Stimulated activated naive CD4-positive, alpha-beta T cell (primary cell): ENCODE results near the gene ASF1B.
"Not testable (repeated sequence)": the region's sequence is repeated elsewhere in the genome, so short reads cannot be mapped to it uniquely, and the experiment has no call there.

Experiments
- DNase-seq, 6 experiments: peaks; one replicate each; lab custom pipeline; 2025; lab: John Stamatoyannopoulos, UW

ASF1B gene

DNA sequence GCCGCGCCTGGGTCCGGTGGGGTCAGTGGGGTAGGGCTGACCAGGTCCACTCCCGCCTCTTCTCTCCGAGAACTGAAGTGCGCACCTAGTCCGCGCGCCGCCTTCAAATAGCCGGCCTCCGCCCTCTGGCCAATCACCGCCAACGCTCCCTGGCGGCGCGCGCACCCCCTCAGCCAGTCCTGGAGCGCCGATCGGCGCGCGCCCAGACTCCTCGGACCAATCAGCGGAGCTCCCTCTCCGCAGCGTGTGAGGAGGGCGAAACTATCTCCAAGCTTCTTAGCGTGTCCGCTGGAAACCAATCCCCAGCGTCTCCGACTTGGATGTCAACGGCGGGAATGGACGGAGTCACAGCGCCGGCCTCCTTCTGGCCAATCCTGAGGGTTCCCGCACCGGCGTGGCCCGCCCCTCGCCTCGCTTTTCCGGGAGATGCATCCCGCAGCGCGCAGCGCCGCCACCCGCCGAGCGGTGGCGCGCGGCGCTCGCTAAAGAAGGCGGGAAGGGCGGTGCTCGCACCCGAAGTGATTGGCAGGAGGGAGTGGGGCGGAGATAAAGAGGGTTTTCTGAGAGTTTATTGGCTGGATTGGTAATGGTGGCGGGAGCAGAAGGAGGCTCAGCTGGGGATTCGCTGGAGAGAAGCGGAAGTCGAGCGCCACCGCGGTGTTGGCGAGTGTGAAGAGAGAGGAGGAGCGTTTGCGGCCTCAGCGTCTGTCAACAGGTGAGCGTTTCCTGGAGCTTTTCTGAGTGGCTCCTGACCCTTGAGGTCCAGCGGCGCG, at the start of gene ASF1B:
TSS of gene ASF1B (minus strand) at position 81 of the 773 bp plus-strand sequence. CDS start 133 bp downstream, outside the sequence.
- peak; percentile 94 to 99 (median 98) for DNase-seq

DNA sequence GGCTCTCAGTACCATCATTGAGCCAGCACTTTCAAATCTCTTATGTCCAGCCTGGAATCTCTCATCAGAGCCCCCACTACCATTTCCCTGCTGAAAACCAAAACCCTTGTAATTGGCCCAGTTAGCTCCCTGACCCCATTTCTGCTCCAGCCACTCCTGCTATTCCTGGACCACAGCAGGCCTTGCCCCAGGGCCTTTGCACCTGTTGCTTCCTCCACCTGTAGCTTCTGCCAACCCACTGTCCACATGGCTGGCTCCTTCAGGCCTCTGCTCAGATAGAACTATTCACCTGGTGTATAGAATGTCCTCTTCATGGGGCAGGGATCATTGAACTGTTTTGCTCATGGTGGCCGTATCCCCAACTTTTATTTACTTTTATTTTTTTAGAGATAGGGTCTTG, 49.3 kb upstream of the ASF1B start:
- DNase-seq, result not testable (repeated sequence)

DNA sequence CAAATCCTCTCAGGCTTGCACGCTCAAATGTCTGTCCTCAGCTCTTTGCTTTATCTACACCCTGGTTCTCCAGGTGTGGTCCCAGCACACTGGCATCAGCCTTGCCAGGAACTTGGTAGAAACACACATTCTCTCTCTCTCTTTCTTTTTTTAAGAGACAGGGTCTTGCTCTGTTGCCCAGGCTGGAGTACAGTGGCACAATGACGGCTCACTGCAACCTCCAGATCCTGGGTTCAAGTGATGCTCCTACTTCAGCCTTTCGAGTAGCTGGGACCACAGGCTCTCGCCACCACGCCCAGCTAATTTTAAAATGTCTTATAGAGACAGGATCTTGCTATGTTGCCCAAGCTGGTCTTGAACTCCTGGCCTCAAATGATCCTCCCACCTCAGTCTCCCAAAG, 48.8 kb upstream of the ASF1B start:
- DNase-seq, result no peak

DNA sequence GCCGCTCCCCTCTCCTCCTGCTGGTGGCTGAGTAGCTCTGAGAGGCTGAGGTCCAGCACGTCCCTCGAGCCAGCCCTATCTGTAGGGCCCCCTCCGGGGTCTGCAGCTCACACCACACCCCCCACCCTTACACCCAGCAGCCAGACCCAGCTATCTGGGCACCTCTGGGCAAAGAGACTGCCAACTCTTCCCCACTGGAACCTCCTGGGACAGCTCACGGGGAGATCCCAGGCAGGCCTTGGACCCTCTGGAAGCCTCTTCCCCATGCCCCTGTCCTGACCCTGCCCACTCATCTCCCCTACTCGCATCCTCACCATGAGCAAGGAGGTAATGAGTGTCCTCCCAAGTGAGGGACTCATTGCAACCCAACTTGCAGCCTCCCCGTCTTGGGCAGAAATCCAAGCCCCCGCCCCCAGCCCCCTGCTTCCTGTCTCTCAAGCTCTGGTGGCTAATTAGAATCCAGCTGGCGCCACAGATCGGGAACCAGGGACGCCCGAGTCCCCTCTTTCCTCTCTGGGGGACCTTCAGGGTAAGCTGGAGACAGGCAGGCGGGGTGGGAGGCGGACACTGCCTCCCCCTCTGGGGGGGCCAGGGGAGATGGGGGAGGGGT, 47.5 kb upstream of the ASF1B start:
- DNase-seq, result no peak

DNA sequence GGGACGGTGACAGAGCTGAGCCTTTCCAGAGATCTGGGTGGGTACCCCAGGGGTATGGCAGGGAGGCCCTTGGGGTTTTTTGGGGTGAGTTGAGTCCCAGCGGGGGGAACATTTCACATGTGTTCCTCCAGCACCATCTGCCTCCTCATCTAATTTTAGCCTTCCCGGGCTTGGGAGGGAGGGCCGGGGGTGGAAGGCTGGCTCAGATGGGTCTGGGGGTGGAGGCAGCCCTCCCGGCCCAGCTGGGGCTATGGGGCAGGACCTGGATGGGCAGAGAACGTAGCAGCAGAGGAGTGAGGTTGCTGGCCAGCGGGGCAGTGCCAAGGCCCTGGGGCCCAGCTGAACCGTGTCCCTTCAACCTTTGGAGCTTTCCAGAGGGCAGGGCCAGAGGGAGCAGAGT, 46.1 kb upstream of the ASF1B start:
- no peak for DNase-seq

DNA sequence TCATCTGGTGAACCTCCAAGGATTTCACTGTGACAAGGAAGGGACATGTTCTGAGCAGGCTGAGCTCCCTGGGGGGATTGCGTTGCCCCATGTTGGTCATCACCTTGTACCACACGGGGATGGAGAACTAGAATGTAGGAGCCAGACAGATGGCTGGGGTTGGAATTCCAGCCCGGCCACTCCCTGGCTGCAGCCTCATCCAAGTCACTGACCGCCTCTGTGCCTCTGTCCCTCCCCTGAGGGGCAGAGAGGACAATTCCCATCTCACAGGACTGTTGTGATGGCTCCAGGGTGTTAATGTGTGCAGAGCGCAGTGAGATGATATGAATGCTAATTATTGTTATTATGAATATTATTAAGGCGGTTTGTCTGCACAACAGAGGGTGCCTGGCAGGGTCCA, 45.5 kb upstream of the ASF1B start:
- no peak for DNase-seq

DNA sequence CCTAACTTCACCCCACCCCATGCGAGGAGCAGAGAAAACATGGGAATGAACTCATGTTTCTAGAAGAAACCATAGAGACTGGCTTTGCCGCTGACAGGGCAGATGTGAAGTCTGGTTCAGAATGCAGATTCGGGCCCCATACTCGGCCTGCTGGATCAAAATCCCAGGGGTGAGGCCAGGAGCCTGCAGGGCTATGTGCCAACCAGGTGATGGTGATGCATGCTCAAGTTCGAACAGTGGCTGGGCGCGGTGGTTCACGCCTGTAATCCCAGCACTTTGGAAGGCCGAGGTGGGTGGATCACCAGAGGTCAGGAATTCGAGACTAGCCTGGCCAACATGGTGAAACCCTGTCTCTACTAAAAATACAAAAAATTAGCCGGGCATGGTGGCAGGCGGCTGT, 44.8 kb upstream of the ASF1B start:
- DNase-seq, result not testable (repeated sequence)

DNA sequence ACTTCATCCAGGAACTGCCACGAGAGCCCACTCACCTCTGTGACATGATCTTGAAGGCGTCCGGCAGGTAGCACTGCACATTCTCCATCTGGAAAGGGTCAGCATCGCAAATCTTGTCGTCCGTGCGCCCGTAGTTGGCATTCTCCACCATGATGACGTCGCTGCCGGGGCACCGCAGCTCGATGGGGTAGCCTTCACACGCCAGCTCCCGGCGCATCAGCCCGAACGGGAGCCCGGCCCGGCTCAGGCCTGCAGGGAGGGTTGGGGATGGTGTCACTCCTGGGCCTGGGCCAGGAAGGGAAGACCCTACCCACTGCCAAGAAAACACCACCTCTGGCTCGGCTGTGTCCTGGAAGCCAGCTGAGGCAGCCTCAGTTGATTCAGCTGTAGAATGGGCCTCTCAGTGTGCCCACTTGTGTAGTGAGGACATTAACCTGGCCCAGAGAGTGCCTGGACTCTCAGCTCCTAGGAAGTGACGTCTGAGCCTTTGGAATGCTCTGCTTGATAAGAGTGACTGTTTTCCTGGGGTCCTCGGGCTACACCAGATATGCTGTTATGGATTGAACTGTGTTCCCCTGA, 41.2 kb upstream of the ASF1B start:
- DNase-seq, result no peak

DNA sequence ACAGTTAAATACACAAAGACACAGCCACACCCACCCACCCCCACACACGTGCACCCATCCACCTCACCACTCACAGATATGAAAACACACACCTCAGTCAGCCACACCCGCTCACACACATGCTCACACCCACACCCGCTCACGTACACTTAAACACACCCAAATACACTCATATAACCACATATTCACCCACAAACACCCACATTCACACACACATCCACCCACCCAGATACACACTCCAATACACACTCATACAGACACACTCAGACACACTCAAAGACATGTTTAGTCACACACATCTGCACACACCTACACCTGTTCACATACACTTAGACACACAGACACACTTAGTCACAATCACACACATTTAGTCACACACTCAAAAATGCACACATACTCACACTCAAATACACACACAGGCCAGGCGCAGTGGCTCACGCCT, 39.0 kb upstream of the ASF1B start:
- DNase-seq, result no peak

DNA sequence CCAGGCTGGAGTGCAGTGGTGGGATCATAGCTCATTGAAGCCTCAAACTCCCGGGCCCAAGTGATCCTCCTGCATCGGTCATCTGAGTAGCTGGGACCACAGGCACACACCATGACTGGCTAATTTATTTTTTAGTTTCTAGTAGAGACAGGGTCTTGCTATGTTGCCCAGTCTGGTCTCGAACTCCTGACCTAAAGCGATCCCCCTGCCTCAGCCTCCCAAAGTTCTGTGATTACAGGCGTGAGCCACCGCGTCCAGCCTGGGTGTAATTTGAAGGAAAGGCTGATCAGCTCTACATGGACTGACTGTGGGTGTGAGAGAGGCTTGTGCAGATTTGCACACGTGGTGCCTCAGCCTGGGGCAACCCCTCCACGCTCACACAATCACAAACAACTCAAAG, 38.5 kb upstream of the ASF1B start:
- no peak for DNase-seq

DNA sequence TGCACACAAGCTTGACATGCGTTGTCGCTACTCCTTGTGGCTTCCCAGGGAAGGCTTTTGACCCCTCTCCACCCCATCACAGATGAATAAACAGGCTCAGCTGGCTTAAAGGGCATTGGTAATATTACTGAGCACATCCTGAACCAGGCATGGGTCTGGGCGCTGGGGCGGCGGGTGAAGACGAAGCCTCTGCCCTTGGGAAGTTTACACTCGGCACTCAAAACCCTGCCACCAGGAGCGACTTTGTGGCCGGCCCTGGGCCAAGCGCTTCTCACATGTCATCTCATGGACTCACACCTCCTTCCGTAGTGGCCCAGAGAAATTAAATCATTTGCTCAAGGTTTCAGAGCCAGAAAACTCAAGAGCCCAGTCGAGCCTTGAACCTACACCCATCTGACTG, 32.6 kb upstream of the ASF1B start:
- DNase-seq, result no peak

DNA sequence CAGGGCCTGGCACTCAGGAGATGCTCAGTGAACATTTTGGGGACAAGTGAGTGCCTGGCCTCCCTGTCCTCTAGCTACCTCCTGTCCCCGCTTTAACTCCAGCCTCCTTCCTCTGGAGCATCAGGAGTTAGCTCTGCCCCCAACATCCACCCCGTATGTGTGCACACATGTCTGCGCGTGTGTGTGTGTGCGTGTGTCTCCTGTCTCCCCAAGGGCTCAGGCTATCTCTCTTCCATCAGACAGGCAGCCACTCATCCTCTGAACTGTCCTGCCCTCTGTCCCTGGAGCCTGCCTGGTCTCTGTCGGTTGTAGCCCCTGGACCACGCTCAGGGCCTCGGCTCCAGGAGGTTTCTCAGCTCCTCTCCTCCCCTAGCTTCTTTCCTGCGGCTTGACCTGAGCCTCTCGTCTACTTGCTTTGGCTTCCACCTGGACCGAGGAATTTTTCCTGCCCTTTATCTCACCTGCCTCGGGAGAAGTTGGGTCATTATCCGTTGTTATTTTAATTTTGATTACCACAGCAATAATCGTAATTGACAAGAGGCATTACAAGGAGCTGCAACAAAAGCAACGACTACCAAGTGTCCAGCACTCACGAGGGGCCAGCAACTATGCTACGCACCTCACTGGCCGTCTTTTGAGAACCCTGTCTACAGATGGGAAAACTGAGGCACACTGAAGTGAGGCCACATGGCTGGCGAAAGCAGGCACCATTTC, 32.0 kb upstream of the ASF1B start:
- no peak for DNase-seq

DNA sequence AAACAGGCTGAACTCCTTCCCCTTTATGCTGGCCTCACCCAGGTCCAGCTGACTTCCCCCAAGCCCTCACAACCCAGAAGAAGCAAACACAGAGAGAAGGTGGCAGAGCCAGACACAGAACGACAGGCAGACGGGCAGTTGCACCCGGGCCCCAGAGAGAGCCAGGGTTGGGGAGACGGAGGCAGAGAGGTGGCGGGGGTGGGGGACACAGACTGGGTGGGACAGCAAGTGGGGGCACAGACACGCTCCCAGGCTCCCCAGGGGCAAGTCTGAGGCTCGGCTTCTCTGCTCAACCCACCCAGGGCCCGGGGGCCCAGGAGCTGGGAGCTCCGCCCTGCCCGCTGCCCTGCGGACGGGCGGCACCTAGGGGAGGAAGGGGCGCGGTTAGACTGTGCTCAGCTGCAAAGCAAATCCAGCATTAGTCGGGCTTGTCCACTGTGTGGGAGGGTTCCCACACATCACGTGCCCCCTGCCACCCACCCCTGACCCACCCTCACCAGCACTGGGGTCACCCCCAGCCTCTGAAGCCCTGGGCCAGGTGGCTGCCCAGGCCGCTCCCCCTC, 31.3 kb upstream of the ASF1B start:
- DNase-seq, result peak in 3 of 6 experiments; percentile 29 to 55 (median 32)

DNA sequence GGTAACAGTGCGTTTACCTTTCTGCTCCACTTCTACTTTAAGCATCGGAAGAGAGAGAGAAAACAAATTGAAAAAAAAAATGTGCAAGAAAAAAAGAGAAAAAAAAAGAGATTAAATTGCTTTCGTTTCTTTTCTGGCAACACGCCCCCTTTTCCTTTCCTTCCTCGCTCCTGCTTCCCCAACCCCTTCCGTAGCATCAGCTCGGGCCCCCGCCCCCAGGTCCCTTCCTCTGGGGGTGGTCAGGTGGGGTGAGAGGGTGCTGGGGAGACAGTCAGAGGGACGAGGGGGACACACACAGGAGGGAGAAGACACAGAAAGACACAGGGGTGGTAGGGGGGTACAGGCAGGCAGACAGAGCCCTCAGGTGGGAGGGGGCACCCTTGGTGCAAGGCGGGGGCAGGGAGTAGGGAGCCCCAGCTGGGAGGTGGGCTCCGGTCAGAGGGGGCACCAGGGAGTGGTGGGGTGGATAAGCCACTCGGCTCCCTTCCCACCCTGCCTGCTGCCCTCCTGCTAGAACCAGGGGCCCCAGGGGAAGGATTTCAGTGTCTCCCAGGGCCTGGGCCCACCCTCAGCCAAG, 30.7 kb upstream of the ASF1B start:
- DNase-seq, result peak in 5 of 6 experiments; percentile 8 to 50 (median 29)

DNA sequence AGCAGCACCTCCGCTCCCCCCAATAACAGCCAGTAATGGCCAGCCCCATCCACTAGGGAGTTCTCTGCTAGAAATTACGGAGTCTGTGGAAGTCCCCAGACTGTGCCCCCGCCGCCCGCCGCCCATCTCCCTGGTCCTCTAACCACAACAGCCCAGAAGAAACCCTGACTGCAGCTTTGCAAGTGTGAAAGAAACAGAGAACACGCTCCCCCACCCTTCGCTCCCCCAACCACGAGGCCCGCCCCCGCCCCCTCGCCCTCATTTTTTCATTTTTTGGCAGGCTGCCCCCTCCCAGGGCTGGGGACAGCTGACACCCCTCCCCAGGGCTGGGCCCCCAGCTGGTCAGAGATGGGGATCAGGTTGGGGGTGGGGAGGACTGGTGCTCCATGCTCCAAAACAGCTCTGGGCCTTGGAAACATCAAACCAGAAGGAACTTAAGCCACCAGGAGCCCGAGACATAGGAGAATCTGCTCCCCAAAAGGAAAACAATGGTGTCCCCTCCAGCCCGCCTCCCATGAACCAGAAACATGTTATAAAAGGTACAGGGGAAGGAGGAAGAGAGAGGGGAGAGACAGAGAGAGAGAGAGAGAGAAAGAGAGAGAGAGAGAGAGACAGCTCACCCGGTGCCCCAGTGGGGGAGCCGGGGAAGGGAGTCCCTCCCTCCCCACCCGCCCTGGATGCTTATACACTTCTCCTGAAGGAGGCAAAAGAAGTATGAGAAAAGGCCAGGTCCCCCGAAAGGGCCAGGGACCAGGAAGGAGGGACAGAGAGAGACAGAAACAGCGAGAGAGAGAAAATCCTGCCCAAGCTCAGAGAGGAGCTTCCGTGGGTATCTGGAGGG, 29.8 kb upstream of the ASF1B start:
- peak in 3 of 6 experiments; percentile 17 to 43 (median 41) for DNase-seq

DNA sequence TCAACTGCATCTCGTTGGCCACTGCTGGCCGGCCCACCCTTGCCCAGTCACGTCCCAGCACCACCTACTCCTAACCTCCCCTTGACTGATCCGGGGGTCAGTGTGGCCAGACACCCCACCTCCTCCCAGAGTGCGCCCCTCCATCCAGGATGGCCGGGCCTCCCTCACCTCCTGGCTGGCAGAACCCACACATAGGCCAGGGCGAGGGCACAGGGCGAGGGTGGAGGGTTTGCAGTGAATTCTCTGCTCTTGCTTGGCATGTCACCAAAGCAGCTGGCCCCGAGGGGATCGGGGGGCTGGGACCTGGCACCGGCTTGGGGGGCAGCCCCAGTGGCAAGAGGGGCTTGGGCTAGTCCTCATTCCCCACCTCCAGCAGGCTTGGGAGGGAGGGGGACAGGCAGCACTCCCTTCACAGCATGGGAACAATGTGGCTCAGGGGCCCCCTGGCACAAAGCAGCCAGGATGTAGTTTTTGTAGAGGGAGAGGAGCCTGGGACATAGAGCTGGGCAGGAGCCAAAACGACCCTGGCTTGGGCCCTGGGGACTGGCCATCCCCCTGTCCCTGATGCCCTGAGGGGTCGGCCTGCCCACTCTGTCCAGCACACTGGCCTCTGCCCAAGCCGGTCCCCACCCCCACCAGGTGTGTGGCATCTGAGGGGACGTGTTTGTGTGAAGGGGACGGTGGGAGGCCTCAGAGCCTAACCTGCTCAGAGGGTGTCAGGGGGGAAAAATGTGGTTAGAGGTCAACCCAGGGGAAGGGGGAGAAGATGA, 28.5 kb upstream of the ASF1B start:
- no peak for DNase-seq

DNA sequence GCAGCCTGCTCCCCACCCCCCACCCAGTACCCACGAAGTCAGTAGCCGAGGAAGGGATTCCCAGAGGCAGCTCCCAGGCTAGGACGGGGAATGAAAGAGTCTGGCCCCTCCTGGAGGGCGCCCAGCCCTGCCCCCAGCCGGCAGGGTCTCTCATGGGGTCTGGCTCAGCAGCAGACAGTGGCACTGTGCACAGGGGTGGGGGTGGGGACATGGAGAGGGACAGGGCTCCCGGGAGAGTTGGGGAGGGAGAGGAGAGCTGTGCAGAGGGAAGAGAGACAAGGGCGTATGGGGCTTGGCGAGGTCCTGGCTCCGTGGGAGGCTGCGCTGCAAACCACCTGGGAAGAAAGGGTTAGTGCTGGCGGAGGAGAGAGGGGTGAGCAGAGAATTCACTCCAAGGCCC, 27.7 kb upstream of the ASF1B start:
- no peak for DNase-seq

DNA sequence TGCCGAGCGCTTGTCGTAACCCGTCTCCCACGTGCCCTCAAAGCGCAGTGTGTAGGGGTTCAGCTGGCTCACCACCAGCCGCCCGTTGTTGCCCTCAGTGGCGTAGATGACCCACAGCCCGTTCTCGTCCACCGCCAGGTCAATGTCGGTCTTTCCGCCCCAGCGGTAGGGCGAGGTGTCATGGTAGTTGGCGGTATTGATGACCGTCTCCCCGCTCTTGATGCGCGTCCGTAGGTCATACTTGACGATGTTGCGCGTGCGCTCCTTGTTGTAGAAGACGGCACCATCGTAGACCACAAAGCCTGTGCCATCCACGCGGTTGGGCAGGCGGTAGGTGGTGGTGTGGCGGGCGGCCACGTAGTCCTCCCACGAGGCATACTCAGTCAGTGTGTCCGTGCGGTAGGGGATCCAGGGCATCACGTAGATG, 26.5 kb upstream of the ASF1B start:
- DNase-seq, result no peak

DNA sequence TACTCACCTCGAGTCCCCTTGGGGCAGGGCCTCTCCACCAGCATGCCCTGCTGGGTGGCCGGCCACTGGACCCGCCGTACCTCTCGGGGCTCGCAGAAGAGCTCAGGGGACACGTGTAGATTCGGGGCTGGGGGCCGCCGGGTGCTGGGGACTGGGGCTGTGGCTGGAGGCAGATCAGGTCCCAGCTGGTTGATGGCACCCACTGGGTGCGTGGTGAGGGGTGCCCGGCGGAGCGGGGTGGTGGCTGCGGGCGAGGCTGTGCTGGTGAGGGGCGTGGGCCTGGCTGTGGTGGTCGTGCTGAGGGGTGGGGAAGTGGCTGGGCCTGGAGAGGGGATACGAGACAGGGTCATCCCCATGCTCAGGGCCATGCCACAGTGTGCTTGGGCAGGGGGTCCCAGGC, 24.9 kb upstream of the ASF1B start:
- DNase-seq, result no peak
